ENCODE measurements around the gene DNAH3.
"Not testable (repeated sequence)": the region's sequence is repeated elsewhere in the genome, so short reads cannot be mapped to it uniquely, and the experiment has no call there.

Gene DNAH3

DNA sequence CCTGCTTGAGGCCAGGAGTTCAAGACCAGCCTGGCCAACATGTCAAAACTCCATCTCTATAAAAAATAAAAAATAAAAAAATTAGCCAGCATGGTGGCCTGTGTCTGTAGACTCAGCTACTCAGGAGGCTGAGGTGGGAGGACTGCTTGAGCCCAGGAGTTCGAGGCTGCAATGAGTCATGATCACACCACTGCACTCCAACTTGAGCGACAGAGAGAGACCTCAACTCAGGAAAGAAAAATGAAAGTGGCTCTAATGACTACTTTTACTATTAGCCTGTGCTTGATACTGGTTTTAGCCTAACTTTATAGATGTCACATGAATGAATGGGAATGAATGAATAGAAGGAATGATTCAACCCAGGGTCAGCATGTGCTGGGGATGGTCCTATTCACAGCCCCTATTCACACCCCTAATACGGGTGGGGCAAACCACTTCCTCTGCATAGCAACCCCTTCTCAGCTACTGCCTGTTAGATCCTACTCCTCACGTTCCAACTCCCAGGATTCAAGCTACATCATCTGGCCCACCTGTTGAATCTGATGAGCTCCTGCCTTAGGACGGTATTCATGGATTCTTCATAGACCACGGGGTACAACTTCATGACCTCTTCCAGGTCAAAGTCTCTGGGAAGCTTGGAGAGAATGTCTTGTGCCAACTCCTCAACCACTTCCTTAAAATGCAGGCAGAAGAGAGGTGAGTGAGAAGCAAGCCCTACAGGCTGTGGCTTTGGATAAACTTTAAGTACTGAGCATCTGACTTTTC is 209.6 kb downstream of the DNAH3 start:
- DNase-seq, result no peak

DNA sequence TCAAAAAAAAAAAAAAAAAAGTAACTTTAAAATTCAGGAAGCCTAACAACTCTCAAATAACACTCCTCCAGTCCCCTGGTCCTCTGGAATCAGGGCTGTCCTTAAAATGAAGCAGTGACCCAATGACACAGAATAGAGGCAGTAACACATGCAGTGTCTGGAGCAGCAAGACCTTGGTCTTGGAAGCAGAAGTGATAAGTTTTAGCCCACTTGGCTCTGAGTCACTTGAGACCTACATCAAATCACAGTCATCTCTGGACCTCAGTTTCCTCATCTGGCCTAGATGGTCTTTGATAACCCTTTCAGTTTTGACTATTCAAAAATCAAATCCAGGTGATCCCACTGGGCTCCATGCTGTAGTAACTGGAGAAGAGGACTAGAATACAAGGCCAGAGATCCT is 211.0 kb downstream of the DNAH3 start:
- DNase-seq, result no peak

DNA sequence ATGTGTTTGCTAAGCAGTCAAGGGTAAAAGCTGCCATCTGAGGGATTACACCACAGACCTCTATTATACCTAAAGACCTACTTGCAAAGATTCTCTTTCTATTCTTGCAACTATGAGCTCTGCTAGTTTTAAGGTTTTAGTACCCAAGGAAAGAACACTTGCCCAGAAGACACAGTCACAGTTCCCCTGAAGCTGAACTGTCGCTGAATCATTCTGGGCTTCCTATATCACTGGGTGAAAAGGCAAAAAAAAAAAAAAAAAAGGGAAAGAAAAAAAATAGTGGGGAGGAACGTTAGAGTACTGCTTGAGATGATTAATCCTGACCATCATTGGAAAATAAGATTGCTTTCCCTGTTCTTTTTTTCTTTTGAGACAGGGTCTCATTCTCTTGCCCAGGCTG is 212.2 kb downstream of the DNAH3 start:
- no peak for DNase-seq

DNA sequence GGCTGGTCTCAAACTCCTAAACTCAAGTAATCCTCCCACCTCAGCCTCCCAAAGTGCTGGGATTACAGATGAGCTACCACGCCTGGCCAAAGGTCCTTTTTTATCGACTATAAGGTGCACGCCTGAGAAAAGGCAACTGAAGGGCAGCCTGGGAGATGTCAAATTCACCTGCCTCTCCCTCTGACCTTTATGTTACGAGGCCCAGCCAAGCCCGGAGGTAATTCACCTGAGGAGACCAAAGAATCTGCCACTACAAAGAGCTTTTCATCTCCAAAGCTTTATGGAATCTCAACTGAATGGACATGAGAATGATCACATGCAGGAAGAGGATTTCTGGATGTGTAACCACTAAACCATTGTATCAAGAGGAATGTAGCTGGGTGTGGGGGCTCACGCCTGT is 212.9 kb downstream of the DNAH3 start:
- no peak for DNase-seq

DNA sequence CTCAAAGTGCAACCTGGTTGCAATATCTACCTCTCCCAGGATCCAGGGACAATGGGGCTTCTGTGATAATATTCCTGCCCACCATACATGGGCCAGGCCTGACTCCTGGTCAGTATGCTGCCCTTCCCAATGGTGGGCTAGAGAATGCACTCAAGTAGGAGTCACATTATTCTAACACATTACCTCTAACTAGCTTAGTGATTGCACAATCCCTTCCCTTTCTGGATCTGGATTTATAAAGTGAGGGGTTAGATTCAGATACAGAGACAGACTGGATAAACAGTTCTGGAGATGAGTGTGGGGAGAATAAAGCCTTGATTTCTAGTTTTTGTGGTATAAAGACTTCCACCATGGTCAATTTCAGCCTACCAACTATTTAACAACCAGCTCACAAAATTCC is 217.1 kb downstream of the DNAH3 start:
- DNase-seq, result no peak

DNA sequence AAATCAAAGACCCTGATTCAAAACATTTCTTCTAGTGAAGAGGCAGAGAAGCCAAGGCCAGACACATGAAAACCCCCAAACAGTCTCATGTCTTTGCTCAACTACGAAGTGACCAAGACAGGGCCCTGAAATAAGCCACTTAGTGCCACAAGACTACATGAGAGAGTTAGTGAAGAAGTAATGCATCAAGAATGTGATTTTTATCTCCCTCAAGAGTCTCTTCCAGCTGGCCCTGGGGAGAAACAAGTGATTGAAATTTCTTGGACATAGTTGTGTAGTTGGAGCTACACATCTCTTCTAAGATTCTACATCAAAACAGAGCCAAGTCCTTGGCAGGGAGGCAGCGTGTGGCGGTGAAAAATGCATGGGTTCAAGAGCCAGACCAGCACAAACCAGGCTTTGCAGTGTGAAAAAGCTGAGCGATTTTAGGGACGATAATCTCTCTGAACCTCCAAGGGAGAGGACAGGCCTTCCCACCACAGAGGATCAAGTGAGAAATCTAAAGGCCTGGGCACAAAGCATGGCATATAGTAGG is 219.5 kb downstream of the DNAH3 start:
- DNase-seq, result no peak

DNA sequence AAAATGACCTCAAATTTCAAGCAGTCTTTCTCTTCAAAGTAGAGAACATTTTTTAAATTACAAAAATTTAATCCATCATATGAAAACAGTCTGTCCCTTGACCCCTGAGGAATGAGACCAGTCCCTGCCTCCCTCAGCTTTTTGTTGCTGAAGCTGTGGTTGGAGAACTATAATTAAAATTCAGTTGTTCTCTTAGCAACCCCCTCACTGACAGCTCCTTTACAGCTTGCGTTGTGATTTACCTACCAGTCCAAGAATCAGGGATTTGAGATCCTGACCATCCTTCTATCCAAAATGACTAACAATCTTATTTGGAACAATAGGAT is 220.3 kb downstream of the DNAH3 start:
- no peak for DNase-seq

DNA sequence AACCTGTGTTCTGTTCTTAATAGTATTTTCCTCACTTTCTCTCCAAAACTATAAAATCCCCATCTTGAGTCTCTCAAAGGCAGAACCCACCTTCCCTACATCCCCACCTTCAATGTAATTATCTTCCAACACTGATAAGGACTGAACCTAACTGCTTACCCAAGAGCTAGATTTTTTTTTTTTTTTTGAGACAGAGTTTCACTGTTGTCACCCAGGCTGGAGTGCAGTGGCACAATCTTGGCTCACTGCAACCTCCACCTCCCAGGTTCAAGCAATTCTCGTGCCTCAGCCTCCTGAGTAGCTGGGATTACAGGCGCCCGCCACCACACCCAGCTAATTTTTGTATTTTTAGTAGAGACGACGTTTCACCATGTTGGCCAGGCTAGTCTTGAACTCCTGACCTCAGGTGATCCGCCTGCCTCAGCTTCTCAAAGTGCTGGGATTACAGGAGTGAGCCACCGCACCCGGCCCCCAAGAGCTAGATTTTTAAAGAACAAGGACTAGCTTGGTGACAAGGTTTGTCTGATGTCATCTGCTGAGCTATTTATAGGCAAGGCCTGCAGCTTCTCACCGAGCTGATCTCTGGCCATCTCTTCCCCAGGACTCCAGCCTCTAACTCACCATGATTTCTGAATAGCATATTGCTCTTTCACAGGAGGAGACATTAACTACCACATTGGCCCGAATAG is 220.8 kb downstream of the DNAH3 start:
- DNase-seq, result not testable (repeated sequence)

DNA sequence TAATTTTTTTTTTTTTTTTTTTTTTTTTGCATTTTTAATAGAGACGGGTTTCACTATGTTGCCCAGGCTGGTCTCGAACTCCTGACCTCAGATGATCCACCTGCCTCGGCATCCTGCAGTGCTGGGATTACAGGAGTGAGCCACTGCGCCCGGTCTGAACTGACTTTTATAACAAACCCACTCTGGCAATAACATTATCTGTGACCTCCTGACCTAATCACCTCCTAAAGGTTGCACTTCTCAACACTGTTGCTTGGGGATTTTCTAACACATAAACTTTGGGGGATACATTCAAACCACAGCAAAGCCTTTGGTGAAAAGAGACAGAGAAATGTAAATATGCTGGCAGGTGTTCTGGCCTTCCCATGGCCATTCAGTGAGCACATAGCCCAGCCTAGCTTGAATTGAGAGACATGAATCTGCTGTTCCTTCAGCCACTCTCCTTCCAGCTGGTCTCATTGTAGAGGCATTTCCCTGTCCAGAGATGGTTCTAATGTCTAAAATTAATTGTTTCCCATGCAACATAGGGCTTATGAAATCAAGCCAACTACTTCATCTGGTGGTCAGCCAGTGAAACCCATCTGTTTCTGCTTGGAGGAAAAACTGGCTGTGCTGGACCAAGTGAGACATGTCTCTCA is 221.8 kb downstream of the DNAH3 start:
- DNase-seq, result no peak

DNA sequence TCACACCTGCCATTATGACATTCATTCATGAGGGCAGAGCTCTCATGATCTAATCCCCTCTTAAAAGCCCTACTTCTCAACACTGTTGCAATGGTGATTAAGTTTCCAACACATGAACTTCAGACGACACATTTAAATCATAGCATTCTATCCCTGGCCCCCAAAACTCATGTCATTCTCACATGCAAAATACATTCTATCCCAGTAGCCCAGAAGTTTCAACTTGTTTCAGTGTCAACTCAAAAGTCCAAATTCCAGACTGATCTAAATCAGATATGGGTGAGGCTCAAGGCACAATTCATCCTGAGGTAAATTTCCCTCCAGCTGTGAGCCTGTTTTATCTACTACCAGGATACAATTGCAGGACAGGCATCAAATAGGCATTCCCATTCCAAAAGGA is 224.9 kb downstream of the DNAH3 start:
- no peak for DNase-seq

DNA sequence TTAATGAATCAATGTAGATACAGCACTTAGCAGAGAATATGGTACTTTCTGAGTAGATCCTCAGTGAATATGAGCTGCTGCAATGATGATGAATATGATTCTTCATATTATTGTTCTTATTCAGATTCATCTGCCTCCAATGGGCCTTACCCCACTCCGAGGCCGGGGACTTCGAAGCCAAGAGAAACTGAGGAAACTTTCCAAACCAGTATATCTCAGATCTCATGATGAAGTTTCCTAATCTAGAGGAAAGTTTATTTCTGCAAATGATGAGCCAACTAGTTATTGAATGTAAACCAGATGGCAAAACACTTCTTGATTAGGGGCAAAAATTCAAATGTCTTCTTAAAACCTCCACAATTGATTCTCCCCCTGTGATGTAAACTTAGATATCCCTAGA is 226.8 kb downstream of the DNAH3 start:
- DNase-seq, result no peak

DNA sequence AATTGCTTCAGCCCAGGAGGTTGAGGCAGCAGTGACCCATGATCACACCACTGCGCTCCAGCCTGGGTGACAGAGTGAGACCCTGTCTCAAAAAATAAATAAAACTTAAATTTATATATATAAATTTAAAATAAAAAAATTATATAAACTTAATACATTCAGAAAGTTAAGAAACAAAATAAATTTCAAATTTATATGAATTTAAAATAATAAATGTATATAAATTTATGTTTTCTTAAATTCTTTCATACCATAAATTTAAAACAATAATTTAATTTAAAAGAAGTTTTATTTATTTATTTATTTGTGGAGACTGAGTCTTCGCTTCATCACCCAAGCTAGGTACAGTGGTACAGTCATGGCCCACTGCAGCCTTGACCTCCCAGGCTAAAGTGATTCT is 229.8 kb downstream of the DNAH3 start:
- DNase-seq, result no peak

DNA sequence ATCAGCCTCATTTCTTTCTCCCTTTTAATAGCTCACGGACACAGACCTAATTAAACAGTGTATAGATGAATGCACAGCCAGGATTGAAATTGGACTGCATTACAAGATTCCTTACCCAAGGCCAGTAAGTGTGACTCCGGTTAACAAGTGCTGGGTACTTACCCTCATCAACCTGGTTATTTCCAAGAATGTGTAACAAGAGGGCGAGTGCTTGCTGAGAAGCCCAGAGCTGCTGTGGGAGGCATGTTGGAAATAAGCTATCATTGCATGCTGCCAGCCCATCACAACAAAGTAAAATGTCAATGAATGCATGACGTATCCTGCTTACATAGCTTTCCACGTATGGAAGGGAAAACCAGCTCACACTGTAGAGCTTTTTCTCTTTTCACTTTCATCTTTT is 230.6 kb downstream of the DNAH3 start:
- no peak for DNase-seq

DNA sequence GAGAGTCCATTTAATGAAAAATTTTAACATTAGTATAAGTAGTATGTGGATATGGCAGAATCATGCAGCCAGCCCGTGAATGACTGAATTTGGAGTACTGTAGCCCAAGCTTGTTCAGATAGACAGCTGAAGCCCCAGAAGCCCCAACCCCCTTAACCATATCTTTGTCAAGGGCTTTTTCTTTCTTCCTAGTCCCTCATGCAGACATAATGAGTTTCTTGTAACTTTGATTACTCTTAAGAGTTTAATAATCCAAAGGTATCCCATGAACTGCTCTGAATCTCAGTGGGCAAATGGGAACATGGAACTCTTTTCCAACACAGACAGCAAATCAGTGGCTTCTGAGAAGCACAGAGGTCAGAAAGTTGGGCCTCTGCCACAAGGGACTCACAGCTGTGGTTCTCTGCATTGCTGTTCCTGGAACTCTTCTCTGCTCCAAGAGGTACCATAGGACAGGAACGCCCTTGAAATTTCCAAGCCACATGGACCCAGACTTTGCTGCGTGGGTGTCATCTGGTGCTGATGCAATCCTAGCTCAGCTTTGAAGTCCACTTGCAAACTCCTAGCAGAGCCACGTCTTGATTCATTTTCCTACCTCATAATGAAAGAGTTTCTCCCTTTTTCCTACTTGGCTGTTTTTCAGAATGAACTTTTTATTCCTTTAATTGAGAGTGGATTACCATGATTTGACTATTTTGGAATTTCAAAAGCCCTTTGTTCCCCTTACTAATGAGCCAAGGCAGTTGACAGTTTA is 232.0 kb downstream of the DNAH3 start:
- DNase-seq, result no peak

DNA sequence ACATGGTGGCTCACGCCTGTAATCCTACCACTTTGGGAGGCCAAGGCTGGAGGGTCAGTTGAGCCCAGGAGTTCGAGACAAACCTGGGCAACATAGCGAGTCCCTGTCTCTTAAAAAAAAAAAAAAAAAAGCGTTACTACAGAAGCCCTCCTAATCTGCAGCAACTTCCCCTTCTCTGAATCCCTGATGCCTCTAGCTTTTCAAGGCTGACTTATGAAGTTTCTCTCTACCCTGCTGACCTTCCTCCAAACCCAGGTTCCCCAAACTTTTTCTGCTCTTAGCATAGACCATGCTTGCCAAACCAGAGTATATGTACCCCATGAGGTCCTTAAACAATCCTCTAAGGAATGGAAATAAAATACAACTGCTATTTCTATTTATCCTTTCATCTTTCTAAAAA is 233.7 kb downstream of the DNAH3 start:
- DNase-seq, result no peak

DNA sequence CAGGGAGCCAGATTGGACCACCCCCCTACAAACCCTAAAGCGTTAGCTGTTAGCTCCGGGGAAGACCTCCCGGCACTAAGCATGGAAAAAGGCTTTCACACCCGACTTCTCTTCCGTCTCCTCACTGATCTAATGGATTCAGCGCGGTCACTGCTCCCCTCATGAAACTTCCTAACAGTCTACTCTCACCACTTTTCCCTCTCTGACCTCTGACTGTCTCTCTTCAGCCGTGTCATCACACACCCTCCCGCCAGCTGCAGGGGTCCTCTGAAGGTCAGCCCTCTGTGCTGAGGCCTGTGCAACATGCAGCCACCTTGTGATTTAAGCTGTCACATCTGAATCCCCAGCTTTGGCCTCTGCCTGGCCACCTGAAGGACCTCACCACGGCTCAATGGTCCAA is 234.4 kb downstream of the DNAH3 start:
- no peak for DNase-seq

DNA sequence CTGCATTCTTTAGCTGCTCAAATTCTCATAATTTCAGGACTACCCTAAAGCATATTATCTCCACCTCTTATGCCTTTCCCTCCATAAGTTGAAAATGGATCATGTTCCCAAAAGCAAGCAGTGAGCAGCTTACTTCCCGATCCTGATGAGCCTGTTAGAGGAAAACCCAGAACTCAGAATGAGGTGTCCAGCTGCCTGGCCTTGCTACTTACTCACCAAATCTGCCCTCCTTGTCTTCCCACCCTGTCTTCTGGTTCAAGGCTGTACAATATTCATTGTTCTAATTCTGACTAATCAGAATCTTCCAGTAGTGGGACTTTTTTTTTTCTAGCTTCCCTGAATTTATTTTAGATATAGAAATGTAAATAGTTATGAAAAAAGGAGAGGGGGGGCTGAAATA is 239.3 kb downstream of the DNAH3 start:
- DNase-seq, result no peak

DNA sequence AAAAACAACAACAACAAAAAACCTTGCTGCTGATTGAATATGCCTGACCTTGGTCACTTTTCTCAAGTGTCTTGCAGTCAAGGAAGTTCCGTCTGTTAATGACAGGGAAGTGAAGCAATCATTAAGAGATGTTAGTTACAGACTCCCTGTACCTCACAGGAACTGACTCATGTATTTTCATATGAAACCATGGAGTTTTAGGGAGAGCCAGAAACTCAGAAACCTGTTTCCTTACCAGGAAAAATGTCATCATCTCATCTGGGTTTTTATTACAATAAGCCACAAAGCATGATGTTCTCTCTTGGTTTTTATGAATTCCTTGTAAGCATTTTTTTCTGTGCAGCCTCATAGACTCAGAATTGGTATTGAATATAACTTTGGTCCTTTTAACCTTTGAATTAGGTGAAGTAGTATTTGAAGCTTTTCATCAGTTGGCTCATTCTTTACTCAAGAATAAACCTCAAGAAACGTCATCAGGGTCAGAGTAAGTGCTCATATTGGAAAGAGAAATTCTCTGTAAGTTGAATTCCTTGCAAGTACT is 239.8 kb downstream of the DNAH3 start:
- no peak for DNase-seq

DNA sequence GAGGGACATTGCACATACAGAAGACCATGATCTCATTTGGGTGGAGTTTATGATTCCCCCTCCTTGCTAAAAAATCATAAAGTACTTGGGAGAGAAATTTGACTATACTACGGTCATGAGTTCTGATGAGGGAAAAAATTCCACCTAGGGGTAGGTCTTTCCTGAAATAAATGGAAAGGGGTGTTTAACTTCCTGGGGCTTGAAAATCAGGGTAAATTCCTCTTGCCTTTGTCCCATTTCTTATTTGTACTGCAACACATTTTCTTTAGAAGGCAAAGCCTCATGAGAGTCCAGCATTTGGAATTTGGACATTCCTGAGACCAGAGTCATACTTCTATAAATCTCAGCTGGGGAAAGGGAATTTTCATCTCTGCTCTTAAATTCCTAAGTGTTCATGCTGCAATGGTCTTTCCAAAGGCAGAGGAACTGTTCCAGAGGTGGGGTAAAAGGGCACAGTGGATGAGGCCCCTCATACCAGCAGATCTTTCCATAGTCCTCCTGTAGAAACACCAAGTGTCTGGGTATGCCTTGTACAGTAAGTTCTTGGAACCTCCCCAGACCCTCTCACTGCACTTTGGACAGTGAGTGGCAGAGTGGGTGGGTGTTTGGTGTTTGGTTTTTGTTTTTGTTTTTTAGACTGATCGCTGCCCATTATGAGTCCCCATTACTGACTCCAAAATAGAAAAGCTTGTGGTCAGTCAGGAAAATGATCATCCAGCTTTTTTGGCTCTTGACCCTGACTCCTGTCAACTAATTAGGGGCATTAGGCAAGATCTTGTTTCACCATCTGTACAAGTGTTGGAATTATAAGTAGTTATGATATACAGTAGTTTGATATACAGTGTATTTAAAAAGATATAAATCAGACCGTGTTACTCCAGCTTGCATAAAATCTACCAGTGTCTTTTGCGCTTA is 244.0 kb downstream of the DNAH3 start:
- no peak for DNase-seq

DNA sequence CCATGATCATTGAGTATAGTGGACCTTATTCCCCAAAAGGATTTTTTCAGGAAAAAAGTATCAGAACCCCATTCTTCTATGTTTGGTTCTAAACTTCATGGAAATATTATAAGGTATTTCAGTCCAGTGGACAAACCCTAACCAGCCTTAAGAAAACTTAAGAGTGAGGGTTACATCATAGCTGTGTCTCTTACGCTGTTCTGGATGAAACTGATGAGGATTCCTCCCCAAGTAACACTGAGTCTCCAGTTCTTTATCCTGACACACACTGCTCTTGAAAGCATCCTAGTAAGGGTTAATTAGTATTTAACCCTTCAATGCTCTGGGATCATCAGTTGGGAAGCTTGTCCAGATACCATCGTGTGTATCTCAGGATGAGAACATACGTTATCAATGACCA is 245.1 kb downstream of the DNAH3 start:
- DNase-seq, result no peak

DNA sequence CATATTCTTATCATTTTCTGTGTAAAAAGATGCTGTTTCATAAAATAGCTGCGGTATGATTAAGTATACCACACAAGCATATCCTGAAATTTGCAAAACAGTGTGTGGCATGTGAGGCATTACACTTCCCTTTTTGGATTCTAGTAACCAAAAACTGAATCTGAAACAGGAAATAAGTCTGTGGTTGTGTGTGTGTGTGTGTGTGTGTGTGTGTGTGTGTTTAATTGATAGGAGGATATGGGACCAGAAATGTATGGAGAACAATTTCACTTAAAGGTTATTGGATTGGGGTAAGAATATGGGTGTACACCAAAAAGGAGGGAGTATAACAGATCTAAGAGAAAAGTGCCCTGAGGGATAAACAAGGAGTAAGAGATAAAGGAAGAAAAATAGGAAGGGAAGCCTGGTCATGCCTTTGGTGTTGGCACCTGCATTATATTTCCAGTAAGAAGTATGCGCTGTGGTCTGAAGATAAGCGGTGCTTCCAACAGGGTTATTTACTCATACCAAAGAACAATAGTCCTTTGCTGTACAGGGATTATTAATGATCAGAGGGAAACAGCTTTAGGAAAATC is 246.1 kb downstream of the DNAH3 start:
- DNase-seq, result no peak

All from right kidney (tissue), 1 donor.